ENCODE measurements around the gene CCDC9. TPM values are rescaled to one million over a fixed set of nuclear protein-coding genes. Genes with fewer than 3 reads are reported as not detected.
A peak's percentile ranks its signal among the peaks of the same experiment; 100 is the strongest.
"Not testable (repeated sequence)": the region's sequence is repeated elsewhere in the genome, so short reads cannot be mapped to it uniquely, and the experiment has no call there.

The CCDC9 gene
- total RNA-seq, 1 donor from 2014 or later = 2.4 TPM

- FAIRE-seq (no peak), DNase-seq (ENCODE audit: low spot score in 2 of 2) (no peak)
These were observed 24.0 kb downstream of the CCDC9 start for GRCh38 chr19:47280183-47280797.

GRCh38 chr19:47283405-47284059, 27.2 kb downstream of the CCDC9 start:
- FAIRE-seq = no peak

GRCh38 chr19:47284324-47284899, 28.1 kb downstream of the CCDC9 start:
- DNase-seq (ENCODE audit: low spot score in 2 of 2) = peak in 1 of 2 donors; percentile 34
- no peak for FAIRE-seq

More at GRCh38 chr19:47283405-47284059, 27.2 kb downstream of the CCDC9 start:
- DNase-seq (ENCODE audit: low spot score in 2 of 2) = no peak

- peak; percentile 36 to 72 for DNase-seq (ENCODE audit: low spot score in 2 of 2)
- no peak for FAIRE-seq
These were observed 39.7 kb downstream of the CCDC9 start for GRCh38 chr19:47296036-47296435.

GRCh38 chr19:47300867-47301266, 44.5 kb downstream of the CCDC9 start:
- not testable (repeated sequence) for DNase-seq (ENCODE audit: low spot score in 2 of 2); FAIRE-seq

- FAIRE-seq = no peak
These were observed 45.9 kb downstream of the CCDC9 start for GRCh38 chr19:47302249-47302648.

GRCh38 chr19:47303966-47304365, 47.6 kb downstream of the CCDC9 start:
- FAIRE-seq (no peak), DNase-seq (ENCODE audit: low spot score in 2 of 2) (no peak)

More at GRCh38 chr19:47302249-47302648, 45.9 kb downstream of the CCDC9 start:
- DNase-seq (ENCODE audit: low spot score in 2 of 2) = no peak

GRCh38 chr19:47305309-47305751, 49.0 kb downstream of the CCDC9 start:
- FAIRE-seq (no peak), DNase-seq (ENCODE audit: low spot score in 2 of 2) (peak in 1 of 2 donors; percentile 68)

- no peak for FAIRE-seq
- no peak for DNase-seq (ENCODE audit: low spot score in 2 of 2)
These were observed 50.0 kb downstream of the CCDC9 start for GRCh38 chr19:47306303-47306702.

- no peak for FAIRE-seq
- DNase-seq (ENCODE audit: low spot score in 2 of 2) = no peak
These were observed 52.7 kb downstream of the CCDC9 start for GRCh38 chr19:47309038-47309437.

- FAIRE-seq (no peak), DNase-seq (ENCODE audit: low spot score in 2 of 2) (no peak)
These were observed 53.3 kb downstream of the CCDC9 start, which contains the start of gene C5AR1 for GRCh38 chr19:47309608-47310007. Gene C5AR1, plus strand, starts transcription at chr19:47309861. Its CDS starts 35 bp downstream, at chr19:47309896.

GRCh38 chr19:47310323-47310722, 54.0 kb downstream of the CCDC9 start:
- no peak for DNase-seq (ENCODE audit: low spot score in 2 of 2)
- no peak for FAIRE-seq

GRCh38 chr19:47310819-47311218, 54.5 kb downstream of the CCDC9 start:
- DNase-seq (ENCODE audit: low spot score in 2 of 2) = no peak
- no peak for FAIRE-seq

- no peak for FAIRE-seq
These were observed 56.2 kb downstream of the CCDC9 start for GRCh38 chr19:47312366-47313006.

GRCh38 chr19:47313754-47314295, 57.5 kb downstream of the CCDC9 start:
- DNase-seq (ENCODE audit: low spot score in 2 of 2) = no peak
- no peak for FAIRE-seq

More at GRCh38 chr19:47312366-47313006, 56.2 kb downstream of the CCDC9 start:
- DNase-seq (ENCODE audit: low spot score in 2 of 2) = no peak

- DNase-seq (ENCODE audit: low spot score in 2 of 2) = no peak
- no peak for FAIRE-seq
These were observed 58.9 kb downstream of the CCDC9 start for GRCh38 chr19:47315125-47315821.

GRCh38 chr19:47316513-47316912, 60.2 kb downstream of the CCDC9 start:
- DNase-seq (ENCODE audit: low spot score in 2 of 2) (no peak), FAIRE-seq (no peak)

- DNase-seq (ENCODE audit: low spot score in 2 of 2) (no peak), FAIRE-seq (no peak)
These were observed 63.9 kb downstream of the CCDC9 start for GRCh38 chr19:47319923-47320871.
